Measurements from ENCODE around the gene ADCK1. TPM values are rescaled to one million over a fixed set of nuclear protein-coding genes. Genes with fewer than 3 reads are reported as not detected.
"Not testable (repeated sequence)": the region's sequence is repeated elsewhere in the genome, so short reads cannot be mapped to it uniquely, and the experiment has no call there.

ADCK1 gene
- polyA plus RNA-seq, 6 donors from 2014 or later = 4.2 to 9.4 (median 5.4) TPM

DNA sequence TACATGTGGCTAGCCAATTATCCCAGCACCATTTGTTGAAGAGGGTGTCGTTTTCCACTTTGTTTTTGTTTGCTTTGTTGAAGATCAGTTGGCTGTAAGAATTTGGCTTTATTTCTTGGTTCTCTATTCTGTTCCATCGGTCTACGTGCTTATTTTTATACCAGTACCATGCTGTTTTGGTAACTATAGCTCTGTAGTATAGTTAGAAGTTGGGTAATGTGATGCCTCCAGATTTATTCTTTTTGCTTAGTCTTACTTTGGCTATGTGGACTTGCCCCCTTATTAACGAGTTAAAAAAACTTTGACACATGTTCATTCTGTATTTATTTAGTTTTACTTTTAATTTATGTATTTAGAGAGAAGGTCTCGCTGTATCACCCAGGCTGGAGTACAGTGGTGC, 120.4 kb downstream of the ADCK1 start:
- Mint-ChIP-seq H3K27me3 (no peaks in the 10 kb centered on the region), H3K36me3 (peaks cover 0 to 17% of the 10 kb centered on the region in 2 donors), H3K27ac (no peak overlapping the region), H3K9me3 (peaks cover 0 to 8% (median 3%) of the 10 kb centered on the region in 7 donors), H3K4me3 (no peak overlapping the region), H3K4me1 (no peaks in the 10 kb centered on the region)
- ATAC-seq (ENCODE audit: low read depth in 2 of 2) = no peak
- DNase-seq = no peak

DNA sequence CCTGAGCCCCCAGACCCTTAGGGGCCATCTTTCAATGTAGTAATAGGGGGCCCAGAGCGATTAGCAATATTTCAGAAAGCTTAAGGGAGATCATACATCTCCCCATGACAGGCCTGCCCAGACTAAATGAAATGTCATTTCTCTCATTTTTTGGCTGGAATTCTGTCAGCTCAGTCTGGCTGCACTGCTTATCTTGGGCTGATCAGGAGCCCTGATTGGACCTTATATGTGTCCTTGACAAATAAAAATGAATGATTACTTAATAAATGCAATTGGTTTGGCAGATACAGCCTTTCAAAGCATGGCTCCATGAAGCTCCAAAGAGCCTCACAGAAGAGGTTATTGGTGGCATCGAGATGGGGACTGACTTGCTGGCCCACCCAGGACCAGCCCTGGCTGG, 121.9 kb downstream of the ADCK1 start:
- Mint-ChIP-seq H3K27ac (no peak overlapping the region), H3K9me3 (peaks cover 0 to 8% (median 3%) of the 10 kb centered on the region in 7 donors), H3K4me1 (no peaks in the 10 kb centered on the region), H3K4me3 (no peak overlapping the region), H3K36me3 (peaks cover 0 to 21% of the 10 kb centered on the region in 2 donors), H3K27me3 (no peaks in the 10 kb centered on the region)
- no peak for DNase-seq
- ATAC-seq (ENCODE audit: low read depth in 2 of 2) = no peak

DNA sequence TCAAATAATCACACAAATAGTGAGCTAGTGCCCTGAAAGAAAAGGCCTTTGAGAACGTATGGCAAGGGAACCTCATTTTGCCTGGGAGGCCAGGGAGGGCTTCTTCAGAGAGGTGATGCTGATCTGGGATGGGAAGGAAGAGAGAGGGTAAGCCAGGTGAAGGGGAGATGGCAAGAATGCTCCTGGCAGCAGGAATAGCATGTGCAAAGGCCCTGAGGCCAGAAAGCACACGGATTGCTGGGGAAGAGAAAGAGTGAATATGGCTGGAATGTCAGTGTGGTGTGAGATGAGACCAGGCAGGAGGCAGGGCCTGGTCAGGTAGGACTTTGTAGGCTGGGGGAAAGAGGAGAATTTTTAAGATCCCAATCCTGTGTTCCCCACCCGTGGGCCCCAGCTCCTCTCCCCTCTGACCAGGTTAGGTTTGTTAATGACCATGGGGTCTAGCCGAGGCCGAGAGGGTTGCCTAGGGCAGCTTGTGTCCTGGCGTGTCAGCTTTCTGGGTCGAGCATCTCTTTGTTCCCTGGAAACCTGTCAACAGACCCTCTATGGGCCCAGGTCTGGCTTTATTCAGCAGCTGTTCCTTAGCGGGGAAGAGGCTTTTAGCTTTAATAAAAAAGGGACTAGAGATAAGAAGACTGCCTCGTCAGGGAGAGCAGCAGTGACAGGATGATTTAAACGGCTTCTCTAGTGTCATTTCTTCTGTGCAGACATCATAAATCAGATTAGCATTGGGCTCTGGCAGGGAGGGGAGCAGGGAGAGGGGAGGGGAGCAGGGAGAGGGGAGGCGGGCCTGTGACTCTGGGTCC, 123.4 kb downstream of the ADCK1 start:
- no peak for ATAC-seq (ENCODE audit: low read depth in 2 of 2)
- Mint-ChIP-seq H3K27me3 (no peaks in the 10 kb centered on the region), H3K27ac (peak overlapping the region in 2 of 6 donors; percentile 2 to 12), H3K4me1 (peaks cover 0 to 4% (median 0%) of the 10 kb centered on the region in 3 donors), H3K4me3 (peak overlapping the region in 1 of 8 donors; percentile 18), H3K36me3 (peaks cover 11 to 28% of the 10 kb centered on the region in 2 donors), H3K9me3 (peaks cover 0 to 8% (median 3%) of the 10 kb centered on the region in 7 donors)
- DNase-seq = no peak

DNA sequence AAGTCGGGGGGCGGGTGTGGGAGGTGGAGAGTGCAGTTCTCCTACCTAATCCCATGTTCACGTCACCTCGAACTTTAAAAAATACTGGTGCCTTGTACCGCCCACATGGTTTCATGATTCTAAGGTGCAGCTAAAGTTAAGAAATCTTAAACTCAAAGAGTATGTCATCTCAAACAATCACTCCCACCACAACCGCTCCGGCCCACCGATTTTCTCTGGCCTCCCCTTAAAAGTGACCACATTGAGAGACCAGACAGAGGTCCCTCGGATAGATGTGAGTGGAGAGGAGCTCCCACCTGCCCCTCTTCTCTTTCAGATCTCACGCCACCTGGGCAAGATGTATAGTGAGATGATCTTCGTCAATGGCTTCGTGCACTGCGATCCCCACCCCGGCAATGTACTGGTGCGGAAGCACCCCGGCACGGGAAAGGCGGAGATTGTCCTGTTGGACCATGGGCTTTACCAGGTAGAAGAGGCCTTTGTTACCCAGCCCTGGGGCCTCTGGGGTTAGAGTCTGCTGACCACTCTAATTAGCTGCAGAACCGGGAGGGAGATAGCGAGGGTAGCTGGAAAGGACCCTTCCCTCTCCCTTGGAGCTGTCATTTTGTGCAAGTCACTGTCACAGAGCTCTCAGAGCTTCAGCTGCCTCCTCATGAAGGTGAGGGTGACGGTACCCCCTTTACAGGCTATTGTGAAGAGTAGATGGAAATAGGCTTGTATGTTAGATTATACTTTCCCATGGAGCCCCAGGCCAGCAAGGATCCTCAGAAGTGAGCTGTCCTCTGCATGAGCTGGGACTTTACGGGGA, 124.4 kb downstream of the ADCK1 start:
- H3K9me3 Mint-ChIP-seq = peaks cover 0 to 8% (median 3%) of the 10 kb centered on the region in 7 donors
- peaks cover 11 to 31% of the 10 kb centered on the region in 2 donors for H3K36me3 Mint-ChIP-seq
- no peaks in the 10 kb centered on the region for H3K27me3 Mint-ChIP-seq
- H3K27ac Mint-ChIP-seq = no peak overlapping the region
- peaks cover 0 to 4% (median 0%) of the 10 kb centered on the region in 3 donors for H3K4me1 Mint-ChIP-seq
- H3K4me3 Mint-ChIP-seq = no peak overlapping the region
- no peak for DNase-seq
- ATAC-seq (ENCODE audit: low read depth in 2 of 2) = no peak

DNA sequence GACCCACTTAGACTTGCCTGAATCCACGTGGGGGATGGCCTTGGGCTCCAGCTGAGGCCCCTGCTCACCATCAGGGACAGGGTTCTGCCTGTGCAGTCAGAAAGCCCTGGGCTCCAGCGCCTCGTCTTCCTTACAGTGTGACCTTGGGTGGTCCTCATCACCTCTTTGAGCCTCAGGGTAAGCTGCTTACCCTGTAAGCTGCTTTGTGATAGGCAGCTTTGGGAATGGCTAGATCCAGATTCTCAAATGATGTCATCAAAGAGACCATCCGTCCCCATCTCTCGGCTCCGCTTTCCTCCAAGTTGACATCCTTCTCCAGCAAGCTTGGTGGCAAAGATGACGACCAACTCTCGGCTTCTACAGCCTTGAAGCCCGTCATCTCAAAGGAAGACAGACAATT, 127.0 kb downstream of the ADCK1 start:
- H3K4me1 Mint-ChIP-seq = peaks cover 0 to 4% (median 0%) of the 10 kb centered on the region in 3 donors
- ATAC-seq (ENCODE audit: low read depth in 2 of 2) (no peak), DNase-seq (no peak)
- H3K9me3 Mint-ChIP-seq = peaks cover 0 to 2% (median 0%) of the 10 kb centered on the region in 7 donors
- H3K36me3 Mint-ChIP-seq = peaks cover 26 to 36% of the 10 kb centered on the region in 2 donors
- no peak overlapping the region for H3K27ac Mint-ChIP-seq
- no peaks in the 10 kb centered on the region for H3K27me3 Mint-ChIP-seq
- H3K4me3 Mint-ChIP-seq = no peak overlapping the region

DNA sequence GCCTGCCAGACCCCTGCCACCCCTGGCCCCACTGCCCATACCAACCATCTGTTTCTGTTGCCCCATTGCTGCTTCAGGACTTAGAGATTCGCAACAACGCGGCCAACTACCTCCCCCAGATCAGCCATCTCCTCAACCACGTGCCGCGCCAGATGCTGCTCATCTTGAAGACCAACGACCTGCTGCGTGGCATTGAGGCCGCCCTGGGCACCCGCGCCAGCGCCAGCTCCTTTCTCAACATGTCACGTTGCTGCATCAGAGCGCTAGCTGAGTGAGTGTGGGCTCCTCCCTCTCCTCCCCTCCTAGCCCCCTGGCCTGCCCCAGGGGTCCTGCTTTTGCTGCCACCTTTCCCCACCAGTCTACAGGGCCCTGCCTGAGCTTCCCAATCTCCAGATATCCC, 131.5 kb downstream of the ADCK1 start:
- H3K36me3 Mint-ChIP-seq = peaks cover 65 to 71% of the 10 kb centered on the region in 2 donors
- ATAC-seq (ENCODE audit: low read depth in 2 of 2) (no peak), DNase-seq (no peak)
- H3K27me3 Mint-ChIP-seq = no peaks in the 10 kb centered on the region
- no peak overlapping the region for H3K27ac Mint-ChIP-seq
- peaks cover 0 to 4% (median 0%) of the 10 kb centered on the region in 3 donors for H3K4me1 Mint-ChIP-seq
- peaks cover 8 to 25% (median 22%) of the 10 kb centered on the region in 7 donors for H3K9me3 Mint-ChIP-seq
- H3K4me3 Mint-ChIP-seq = peak overlapping the region in 1 of 8 donors; percentile 30

DNA sequence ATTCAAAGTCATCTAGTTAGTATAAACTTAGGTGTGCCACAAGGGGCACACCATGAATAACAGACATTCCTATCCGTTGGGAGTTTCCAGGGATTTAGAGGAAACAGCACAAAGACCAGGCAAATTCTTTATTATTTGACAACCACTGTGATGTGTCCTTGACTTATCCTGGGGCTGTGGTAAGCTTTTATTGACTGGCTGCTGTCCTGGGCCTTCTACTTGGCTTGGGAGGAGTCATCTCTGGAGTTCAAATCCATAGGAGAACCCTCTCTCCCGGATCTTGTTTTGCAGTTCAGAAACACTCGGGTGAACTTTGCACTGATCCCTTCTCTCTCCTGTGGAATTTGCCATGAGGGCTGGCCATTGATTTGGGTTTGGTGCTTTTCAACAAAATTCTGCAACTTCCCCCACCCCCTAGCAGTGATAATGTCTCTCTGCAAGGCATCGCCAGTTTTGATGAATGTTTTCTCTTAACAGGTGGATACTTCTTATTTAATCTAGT, 136.3 kb downstream of the ADCK1 start:
- H3K36me3 Mint-ChIP-seq = peaks cover 51 to 56% of the 10 kb centered on the region in 2 donors
- no peaks in the 10 kb centered on the region for H3K4me1 Mint-ChIP-seq
- ATAC-seq (ENCODE audit: low read depth in 2 of 2) (no peak), DNase-seq (no peak)
- H3K27ac Mint-ChIP-seq = no peak overlapping the region
- H3K27me3 Mint-ChIP-seq = no peaks in the 10 kb centered on the region
- peak overlapping the region in 1 of 8 donors; percentile 40 for H3K4me3 Mint-ChIP-seq
- H3K9me3 Mint-ChIP-seq = peaks cover 11 to 36% (median 29%) of the 10 kb centered on the region in 7 donors

DNA sequence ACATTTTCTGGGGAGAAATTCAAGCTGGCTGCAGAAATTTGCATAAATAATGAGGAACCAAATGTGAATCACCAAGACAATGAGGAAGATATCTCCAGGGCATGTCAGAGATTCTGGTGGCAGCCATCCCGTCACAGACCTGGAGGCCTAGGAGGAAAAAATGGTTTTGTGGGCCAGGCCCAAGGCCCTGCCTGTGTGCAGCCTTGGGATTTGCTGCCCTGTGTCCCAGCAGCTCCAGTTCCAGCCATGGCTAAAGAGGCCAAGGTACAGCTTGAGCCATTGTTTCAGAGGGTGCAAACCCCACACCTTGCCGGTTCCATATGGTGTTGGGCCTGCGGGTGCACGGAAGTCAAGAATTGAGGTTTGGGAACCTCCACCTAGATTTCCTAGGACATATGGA, 147.5 kb downstream of the ADCK1 start:
- ATAC-seq (ENCODE audit: low read depth in 2 of 2) (no peak), DNase-seq (no peak)
- Mint-ChIP-seq H3K4me1 (no peaks in the 10 kb centered on the region), H3K27ac (peak overlapping the region in 1 of 6 donors; percentile 21), H3K9me3 (peaks cover 6 to 44% (median 18%) of the 10 kb centered on the region in 7 donors), H3K36me3 (peaks cover 0 to 15% of the 10 kb centered on the region in 2 donors), H3K27me3 (no peaks in the 10 kb centered on the region), H3K4me3 (no peak overlapping the region)

DNA sequence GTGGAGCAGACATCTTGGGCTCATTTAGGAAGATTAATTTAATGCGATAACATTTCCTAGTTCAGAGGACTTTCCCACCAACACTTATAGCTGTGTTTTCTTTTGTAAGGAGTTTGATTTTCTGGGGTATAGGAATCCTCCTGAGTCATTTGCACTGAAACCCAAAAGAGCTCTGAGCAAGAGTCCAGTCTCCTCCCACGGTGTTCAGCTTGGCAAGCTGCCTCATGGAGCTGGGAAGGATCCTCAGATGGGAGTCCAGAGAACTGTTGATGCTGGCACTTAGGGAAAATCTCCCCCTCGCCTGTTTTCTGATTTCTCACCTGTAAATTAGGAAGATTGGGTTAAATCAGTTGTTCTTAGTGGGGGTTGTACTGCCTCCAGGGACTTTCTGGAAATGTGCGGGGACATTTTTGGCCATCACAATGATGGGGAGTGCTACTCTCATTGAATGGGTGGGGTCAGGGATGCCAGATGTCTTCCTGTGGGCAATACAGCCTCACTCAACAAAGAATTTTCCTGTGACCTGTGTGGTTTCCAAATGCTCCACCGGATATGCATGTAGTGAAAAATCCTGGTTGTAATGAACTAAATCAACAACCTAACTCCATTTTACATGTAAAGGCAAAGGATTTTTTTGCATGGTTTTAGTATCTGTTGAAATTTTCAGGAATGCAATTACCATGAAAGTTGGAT, 150.6 kb downstream of the ADCK1 start:
- Mint-ChIP-seq H3K27me3 (no peaks in the 10 kb centered on the region), H3K4me1 (no peaks in the 10 kb centered on the region), H3K36me3 (peaks cover 0 to 15% of the 10 kb centered on the region in 2 donors), H3K9me3 (peaks cover 8 to 44% (median 16%) of the 10 kb centered on the region in 7 donors), H3K27ac (peak overlapping the region in 1 of 6 donors; percentile 38), H3K4me3 (no peak overlapping the region)
- DNase-seq = no peak
- no peak for ATAC-seq (ENCODE audit: low read depth in 2 of 2)

DNA sequence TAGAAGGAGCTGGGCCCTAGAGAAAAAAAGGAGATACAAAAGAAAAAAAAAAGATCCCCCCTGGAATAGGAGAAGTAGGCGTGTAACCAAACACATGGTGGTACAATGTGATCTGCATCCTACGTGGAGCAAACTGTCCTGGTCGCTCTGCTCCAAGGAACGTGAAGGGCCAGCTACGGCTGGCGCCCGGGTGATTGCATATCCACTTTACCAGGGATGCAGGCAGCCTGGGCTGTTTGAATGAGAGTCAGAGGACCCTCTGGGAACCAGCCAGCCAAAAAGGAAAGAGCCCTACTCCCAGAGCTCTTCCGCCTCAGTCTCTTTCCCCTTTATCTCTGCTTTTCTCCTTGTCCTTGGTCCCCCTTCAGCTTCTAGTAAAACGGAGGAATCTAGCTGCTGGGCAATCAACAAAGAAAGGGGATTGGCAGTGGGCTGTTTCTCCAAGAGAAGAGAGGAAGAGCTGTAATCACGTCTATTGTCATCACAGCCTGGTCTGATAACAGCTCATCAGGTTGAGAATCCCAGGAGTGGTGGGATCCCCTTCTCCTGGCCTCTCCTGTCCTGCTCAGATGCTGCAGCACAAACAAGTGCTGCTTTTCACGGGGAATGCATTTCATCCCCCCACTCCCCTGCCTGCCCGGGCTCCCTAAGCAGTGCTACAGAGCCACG, 156.0 kb downstream of the ADCK1 start:
- Mint-ChIP-seq H3K27me3 (peaks cover 0 to 18% (median 7%) of the 10 kb centered on the region in 3 donors), H3K9me3 (peaks cover 0 to 22% (median 4%) of the 10 kb centered on the region in 7 donors), H3K27ac (no peak overlapping the region), H3K4me3 (peak overlapping the region in 1 of 8 donors; percentile 31), H3K4me1 (no peaks in the 10 kb centered on the region), H3K36me3 (no peaks in the 10 kb centered on the region)
- DNase-seq = no peak
- no peak for ATAC-seq (ENCODE audit: low read depth in 2 of 2)

DNA sequence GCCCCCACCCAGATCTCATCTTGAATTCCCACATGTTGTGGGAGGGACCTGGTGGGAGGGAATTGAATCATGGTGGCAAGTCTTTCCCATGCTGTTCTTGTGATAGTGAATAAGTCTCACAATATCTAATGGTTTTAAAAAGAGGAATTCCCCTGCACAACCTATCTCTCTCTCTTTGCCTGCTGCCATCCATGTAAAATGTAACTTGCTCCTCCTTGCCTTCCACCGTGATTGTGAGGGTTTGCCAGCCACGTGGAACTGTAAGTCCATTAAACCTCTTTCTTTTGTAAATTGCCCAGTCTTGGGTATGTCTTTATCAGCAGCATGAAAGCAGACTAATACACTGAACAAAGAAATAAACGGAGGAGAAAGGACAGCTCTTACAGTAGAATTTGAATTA, 159.8 kb downstream of the ADCK1 start:
- not testable (repeated sequence) for H3K9me3 Mint-ChIP-seq; H3K27ac Mint-ChIP-seq; DNase-seq; H3K36me3 Mint-ChIP-seq; ATAC-seq (ENCODE audit: low read depth in 2 of 2); H3K4me1 Mint-ChIP-seq; H3K4me3 Mint-ChIP-seq
- H3K27me3 Mint-ChIP-seq = peaks cover 0 to 18% (median 7%) of the 10 kb centered on the region in 3 donors

DNA sequence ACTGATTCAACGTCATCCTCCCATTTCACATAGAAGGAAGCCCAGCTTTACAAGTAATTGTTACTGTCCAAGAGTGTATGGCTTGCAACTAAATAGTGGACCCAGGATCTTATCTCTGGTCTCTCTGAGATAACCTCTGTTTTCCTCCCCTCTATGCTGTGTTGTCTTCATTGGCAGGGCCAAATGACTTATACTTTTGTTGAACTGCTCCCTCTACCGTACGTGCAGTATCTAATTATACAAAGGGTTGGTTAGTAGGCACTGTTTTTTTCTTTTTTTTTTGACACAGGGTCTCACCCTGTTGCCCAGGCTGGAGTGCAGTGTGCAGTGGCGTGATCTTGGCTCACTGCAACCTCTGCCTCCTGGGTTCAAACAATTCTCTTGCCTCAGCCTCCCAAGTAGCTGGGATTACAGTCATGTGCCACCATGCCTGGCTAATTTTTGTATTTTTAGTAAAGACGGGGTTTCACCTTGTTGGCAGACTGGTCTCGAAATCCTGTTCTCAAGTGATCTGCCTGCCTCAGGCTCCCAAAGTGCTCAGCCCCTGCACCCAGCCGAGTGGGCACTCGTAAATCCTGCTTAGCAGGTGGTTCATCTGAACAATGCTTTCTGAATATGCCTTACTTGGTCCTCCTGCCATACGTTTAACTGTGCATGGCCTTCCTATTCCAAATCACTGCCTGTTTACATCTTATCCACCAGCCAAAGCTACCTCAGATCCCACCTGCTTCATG, 162.1 kb downstream of the ADCK1 start:
- Mint-ChIP-seq H3K36me3 (no peaks in the 10 kb centered on the region), H3K27ac (peak overlapping the region in 1 of 6 donors; percentile 56), H3K4me1 (peaks cover 4 to 12% (median 7%) of the 10 kb centered on the region in 3 donors), H3K4me3 (no peak overlapping the region), H3K27me3 (peaks cover 0 to 10% (median 7%) of the 10 kb centered on the region in 3 donors), H3K9me3 (peaks cover 0 to 2% (median 0%) of the 10 kb centered on the region in 7 donors)
- ATAC-seq (ENCODE audit: low read depth in 2 of 2) = no peak
- no peak for DNase-seq

Measured in naive B cell (primary cell).